Measurements from ENCODE around the gene CHI3L2. TPM values are rescaled to one million over a fixed set of nuclear protein-coding genes. Genes with fewer than 3 reads are reported as not detected.

Gene CHI3L2
- total and polyA plus RNA-seq, 2 of the 13 experiments (the other 11 are each of a cell fraction or from before 2014, with no cell fraction given): 0.46 to 1.7 TPM

DNA sequence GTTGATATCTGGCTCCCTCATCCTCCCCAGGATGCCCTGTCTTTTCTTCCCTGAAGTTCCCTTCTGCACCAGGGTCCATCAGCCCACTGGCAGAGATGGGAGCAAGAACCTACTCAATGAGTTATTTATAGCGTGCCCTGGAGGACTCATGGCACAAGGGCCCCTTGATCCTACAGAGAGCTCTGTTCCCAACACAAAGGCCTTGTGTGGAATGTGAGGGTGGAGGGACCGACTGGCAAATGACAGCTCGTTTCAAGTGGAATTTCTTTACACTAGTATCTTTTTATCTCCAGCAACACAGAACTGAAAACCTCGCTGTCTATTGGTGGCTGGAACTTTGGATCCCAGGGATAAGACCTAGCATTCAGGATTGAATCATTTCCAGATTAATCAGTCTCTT lies 22.4 kb downstream of the CHI3L2 start (continued):
- no peak for TF ChIP-seq ETV5 (CRISPR knock-in tag; IDR thresholded peaks at IDR 0.05; ENCODE audit: borderline replicate concordance)
- no peak for TF ChIP-seq MAZ (IDR thresholded peaks at IDR 0.05; ENCODE audit: borderline replicate concordance, low read depth, low read length)
- TF ChIP-seq MAZ (CRISPR knock-in tag; IDR thresholded peaks at IDR 0.05; ENCODE audit: low read depth): no peak
- no peak for TF ChIP-seq WIZ (CRISPR knock-in tag; IDR thresholded peaks at IDR 0.05)
- TF ChIP-seq, protein P1, sequence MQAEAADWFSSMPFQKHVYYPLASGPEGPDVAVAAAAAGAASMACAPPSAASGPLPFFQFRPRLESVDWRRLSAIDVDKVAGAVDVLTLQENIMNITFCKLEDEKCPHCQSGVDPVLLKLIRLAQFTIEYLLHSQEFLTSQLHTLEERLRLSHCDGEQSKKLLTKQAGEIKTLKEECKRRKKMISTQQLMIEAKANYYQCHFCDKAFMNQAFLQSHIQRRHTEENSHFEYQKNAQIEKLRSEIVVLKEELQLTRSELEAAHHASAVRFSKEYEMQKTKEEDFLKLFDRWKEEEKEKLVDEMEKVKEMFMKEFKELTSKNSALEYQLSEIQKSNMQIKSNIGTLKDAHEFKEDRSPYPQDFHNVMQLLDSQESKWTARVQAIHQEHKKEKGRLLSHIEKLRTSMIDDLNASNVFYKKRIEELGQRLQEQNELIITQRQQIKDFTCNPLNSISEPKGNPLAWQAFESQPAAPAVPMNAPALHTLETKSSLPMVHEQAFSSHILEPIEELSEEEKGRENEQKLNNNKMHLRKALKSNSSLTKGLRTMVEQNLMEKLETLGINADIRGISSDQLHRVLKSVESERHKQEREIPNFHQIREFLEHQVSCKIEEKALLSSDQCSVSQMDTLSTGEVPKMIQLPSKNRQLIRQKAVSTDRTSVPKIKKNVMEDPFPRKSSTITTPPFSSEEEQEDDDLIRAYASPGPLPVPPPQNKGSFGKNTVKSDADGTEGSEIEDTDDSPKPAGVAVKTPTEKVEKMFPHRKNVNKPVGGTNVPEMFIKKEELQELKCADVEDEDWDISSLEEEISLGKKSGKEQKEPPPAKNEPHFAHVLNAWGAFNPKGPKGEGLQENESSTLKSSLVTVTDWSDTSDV (CRISPR knock-in tag; IDR thresholded peaks at IDR 0.05): no peak
- TF ChIP-seq, protein P2, sequence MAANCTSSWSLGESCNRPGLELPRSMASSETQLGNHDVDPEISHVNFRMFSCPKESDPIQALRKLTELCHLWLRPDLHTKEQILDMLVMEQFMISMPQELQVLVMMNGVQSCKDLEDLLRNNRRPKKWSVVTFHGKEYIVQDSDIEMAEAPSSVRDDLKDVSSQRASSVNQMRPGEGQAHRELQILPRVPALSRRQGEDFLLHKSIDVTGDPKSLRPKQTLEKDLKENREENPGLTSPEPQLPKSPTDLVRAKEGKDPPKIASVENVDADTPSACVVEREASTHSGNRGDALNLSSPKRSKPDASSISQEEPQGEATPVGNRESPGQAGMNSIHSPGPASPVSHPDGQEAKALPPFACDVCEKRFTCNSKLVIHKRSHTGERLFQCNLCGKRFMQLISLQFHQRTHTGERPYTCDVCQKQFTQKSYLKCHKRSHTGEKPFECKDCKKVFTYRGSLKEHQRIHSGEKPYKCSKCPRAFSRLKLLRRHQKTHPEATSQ (CRISPR knock-in tag; IDR thresholded peaks at IDR 0.05; ENCODE audit: borderline replicate concordance): no peak
- TF ChIP-seq SRSF9 (IDR thresholded peaks at IDR 0.05; ENCODE audit: borderline replicate concordance, insufficient read depth, low read depth, low read length, poor library complexity, severe bottlenecking): no peak
- TF ChIP-seq KAT8 (CRISPR knock-in tag; IDR thresholded peaks at IDR 0.05): no peak
- no peak for TF ChIP-seq SETDB1 (CRISPR knock-in tag; IDR thresholded peaks at IDR 0.05; ENCODE audit: borderline replicate concordance)
- TF ChIP-seq, protein P3, sequence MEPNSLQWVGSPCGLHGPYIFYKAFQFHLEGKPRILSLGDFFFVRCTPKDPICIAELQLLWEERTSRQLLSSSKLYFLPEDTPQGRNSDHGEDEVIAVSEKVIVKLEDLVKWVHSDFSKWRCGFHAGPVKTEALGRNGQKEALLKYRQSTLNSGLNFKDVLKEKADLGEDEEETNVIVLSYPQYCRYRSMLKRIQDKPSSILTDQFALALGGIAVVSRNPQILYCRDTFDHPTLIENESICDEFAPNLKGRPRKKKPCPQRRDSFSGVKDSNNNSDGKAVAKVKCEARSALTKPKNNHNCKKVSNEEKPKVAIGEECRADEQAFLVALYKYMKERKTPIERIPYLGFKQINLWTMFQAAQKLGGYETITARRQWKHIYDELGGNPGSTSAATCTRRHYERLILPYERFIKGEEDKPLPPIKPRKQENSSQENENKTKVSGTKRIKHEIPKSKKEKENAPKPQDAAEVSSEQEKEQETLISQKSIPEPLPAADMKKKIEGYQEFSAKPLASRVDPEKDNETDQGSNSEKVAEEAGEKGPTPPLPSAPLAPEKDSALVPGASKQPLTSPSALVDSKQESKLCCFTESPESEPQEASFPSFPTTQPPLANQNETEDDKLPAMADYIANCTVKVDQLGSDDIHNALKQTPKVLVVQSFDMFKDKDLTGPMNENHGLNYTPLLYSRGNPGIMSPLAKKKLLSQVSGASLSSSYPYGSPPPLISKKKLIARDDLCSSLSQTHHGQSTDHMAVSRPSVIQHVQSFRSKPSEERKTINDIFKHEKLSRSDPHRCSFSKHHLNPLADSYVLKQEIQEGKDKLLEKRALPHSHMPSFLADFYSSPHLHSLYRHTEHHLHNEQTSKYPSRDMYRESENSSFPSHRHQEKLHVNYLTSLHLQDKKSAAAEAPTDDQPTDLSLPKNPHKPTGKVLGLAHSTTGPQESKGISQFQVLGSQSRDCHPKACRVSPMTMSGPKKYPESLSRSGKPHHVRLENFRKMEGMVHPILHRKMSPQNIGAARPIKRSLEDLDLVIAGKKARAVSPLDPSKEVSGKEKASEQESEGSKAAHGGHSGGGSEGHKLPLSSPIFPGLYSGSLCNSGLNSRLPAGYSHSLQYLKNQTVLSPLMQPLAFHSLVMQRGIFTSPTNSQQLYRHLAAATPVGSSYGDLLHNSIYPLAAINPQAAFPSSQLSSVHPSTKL (CRISPR knock-in tag; IDR thresholded peaks at IDR 0.05): 0 out of 2 replicates have a peak, but pooled peaks have one; percentile 17
- TF ChIP-seq, protein P4, sequence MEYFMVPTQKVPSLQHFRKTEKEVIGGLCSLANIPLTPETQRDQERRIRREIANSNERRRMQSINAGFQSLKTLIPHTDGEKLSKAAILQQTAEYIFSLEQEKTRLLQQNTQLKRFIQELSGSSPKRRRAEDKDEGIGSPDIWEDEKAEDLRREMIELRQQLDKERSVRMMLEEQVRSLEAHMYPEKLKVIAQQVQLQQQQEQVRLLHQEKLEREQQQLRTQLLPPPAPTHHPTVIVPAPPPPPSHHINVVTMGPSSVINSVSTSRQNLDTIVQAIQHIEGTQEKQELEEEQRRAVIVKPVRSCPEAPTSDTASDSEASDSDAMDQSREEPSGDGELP (IDR thresholded peaks at IDR 0.05; ENCODE audit: borderline replicate concordance, low read depth): no peak
- TF ChIP-seq, protein P5, sequence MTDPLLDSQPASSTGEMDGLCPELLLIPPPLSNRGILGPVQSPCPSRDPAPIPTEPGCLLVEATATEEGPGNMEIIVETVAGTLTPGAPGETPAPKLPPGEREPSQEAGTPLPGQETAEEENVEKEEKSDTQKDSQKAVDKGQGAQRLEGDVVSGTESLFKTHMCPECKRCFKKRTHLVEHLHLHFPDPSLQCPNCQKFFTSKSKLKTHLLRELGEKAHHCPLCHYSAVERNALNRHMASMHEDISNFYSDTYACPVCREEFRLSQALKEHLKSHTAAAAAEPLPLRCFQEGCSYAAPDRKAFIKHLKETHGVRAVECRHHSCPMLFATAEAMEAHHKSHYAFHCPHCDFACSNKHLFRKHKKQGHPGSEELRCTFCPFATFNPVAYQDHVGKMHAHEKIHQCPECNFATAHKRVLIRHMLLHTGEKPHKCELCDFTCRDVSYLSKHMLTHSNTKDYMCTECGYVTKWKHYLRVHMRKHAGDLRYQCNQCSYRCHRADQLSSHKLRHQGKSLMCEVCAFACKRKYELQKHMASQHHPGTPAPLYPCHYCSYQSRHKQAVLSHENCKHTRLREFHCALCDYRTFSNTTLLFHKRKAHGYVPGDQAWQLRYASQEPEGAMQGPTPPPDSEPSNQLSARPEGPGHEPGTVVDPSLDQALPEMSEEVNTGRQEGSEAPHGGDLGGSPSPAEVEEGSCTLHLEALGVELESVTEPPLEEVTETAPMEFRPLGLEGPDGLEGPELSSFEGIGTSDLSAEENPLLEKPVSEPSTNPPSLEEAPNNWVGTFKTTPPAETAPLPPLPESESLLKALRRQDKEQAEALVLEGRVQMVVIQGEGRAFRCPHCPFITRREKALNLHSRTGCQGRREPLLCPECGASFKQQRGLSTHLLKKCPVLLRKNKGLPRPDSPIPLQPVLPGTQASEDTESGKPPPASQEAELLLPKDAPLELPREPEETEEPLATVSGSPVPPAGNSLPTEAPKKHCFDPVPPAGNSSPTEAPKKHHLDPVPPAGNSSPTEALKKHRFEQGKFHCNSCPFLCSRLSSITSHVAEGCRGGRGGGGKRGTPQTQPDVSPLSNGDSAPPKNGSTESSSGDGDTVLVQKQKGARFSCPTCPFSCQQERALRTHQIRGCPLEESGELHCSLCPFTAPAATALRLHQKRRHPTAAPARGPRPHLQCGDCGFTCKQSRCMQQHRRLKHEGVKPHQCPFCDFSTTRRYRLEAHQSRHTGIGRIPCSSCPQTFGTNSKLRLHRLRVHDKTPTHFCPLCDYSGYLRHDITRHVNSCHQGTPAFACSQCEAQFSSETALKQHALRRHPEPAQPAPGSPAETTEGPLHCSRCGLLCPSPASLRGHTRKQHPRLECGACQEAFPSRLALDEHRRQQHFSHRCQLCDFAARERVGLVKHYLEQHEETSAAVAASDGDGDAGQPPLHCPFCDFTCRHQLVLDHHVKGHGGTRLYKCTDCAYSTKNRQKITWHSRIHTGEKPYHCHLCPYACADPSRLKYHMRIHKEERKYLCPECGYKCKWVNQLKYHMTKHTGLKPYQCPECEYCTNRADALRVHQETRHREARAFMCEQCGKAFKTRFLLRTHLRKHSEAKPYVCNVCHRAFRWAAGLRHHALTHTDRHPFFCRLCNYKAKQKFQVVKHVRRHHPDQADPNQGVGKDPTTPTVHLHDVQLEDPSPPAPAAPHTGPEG (CRISPR knock-in tag; IDR thresholded peaks at IDR 0.05): no peak
- TF ChIP-seq FOXJ3 (CRISPR knock-in tag; IDR thresholded peaks at IDR 0.05; ENCODE audit: borderline replicate concordance): no peak
- no peak for TF ChIP-seq ZNF776 (CRISPR knock-in tag; IDR thresholded peaks at IDR 0.05)

Measured in HepG2 (cell line).